ENCODE measurements around the gene CTAG1B.
"Not testable (repeated sequence)": the region's sequence is repeated elsewhere in the genome, so short reads cannot be mapped to it uniquely, and the experiment has no call there.

The CTAG1B gene

GRCh38 chrX:154619182-154619581, at the start of gene CTAG1B:
TSS of gene CTAG1B (minus strand) at chrX:154619282. CDS start at chrX:154619218, 64 bp downstream.
- DNase-seq (ENCODE audit: low spot score): not testable (repeated sequence)

- DNase-seq (ENCODE audit: low spot score): no peak
Observed at GRCh38 chrX:154661899-154662298, 42.8 kb upstream of the CTAG1B start.

- no peak for DNase-seq (ENCODE audit: low spot score)
Observed at GRCh38 chrX:154661170-154661569, 42.1 kb upstream of the CTAG1B start.

GRCh38 chrX:154660541-154660940, 41.5 kb upstream of the CTAG1B start:
- no peak for DNase-seq (ENCODE audit: low spot score)

GRCh38 chrX:154658957-154659356, 39.9 kb upstream of the CTAG1B start:
- DNase-seq (ENCODE audit: low spot score): no peak

- DNase-seq (ENCODE audit: low spot score): no peak
Observed at GRCh38 chrX:154658187-154658586, 39.1 kb upstream of the CTAG1B start.

- DNase-seq (ENCODE audit: low spot score): no peak
Observed at GRCh38 chrX:154657226-154657805, 38.2 kb upstream of the CTAG1B start.

GRCh38 chrX:154655786-154656185, 36.7 kb upstream of the CTAG1B start:
- no peak for DNase-seq (ENCODE audit: low spot score)

- no peak for DNase-seq (ENCODE audit: low spot score)
Observed at GRCh38 chrX:154655346-154655745, 36.3 kb upstream of the CTAG1B start.

GRCh38 chrX:154654925-154655324, 35.8 kb upstream of the CTAG1B start:
- no peak for DNase-seq (ENCODE audit: low spot score)

- no peak for DNase-seq (ENCODE audit: low spot score)
Observed at GRCh38 chrX:154654372-154654771, 35.3 kb upstream of the CTAG1B start.

- DNase-seq (ENCODE audit: low spot score): not testable (repeated sequence)
Observed at GRCh38 chrX:154653413-154653812, 34.3 kb upstream of the CTAG1B start, which contains the start of gene CTAG2. TSS of gene CTAG2 (minus strand) at chrX:154653579. CDS start at chrX:154653515, 64 bp downstream.

- no peak for DNase-seq (ENCODE audit: low spot score)
Observed at GRCh38 chrX:154653048-154653401, 33.9 kb upstream of the CTAG1B start.

- DNase-seq (ENCODE audit: low spot score): no peak
Observed at GRCh38 chrX:154652311-154653047, 33.4 kb upstream of the CTAG1B start.

GRCh38 chrX:154650221-154650510, 31.1 kb upstream of the CTAG1B start:
- DNase-seq (ENCODE audit: low spot score): peak; percentile 14

GRCh38 chrX:154649503-154650220, 30.6 kb upstream of the CTAG1B start:
- DNase-seq (ENCODE audit: low spot score): no peak

- no peak for DNase-seq (ENCODE audit: low spot score)
Observed at GRCh38 chrX:154648931-154649330, 29.8 kb upstream of the CTAG1B start.

- not testable (repeated sequence) for DNase-seq (ENCODE audit: low spot score)
Observed at GRCh38 chrX:154645745-154646378, 26.8 kb upstream of the CTAG1B start.

GRCh38 chrX:154643708-154644107, 24.6 kb upstream of the CTAG1B start:
- not testable (repeated sequence) for DNase-seq (ENCODE audit: low spot score)

- not testable (repeated sequence) for DNase-seq (ENCODE audit: low spot score)
Observed at GRCh38 chrX:154641740-154642139, 22.7 kb upstream of the CTAG1B start.

GRCh38 chrX:154633661-154634060, 14.6 kb upstream of the CTAG1B start:
- DNase-seq (ENCODE audit: low spot score): not testable (repeated sequence)

- DNase-seq (ENCODE audit: low spot score): not testable (repeated sequence)
Observed at GRCh38 chrX:154630949-154631348, 11.9 kb upstream of the CTAG1B start.

GRCh38 chrX:154628960-154629359, 9.9 kb upstream of the CTAG1B start:
- DNase-seq (ENCODE audit: low spot score): not testable (repeated sequence)

All from iPS-NIHi11 (cell line).